Hindlimb muscle (tissue), 1 donor: ENCODE measurements around the gene EDARADD. TPM values are rescaled to one million over a fixed set of nuclear protein-coding genes. Genes with fewer than 3 reads are reported as not detected.
"Not testable (repeated sequence)": the region's sequence is repeated elsewhere in the genome, so short reads cannot be mapped to it uniquely, and the experiment has no call there.

Experiments
- DNase-seq: peaks from one replicate; pipeline ENCODE4 v3.0.0-alpha.2; 2013
- polyA plus RNA-seq: library from polyadenylated mRNA; unstranded; fragments of 120-200 nt; gene quantifications from one replicate; pipeline ENCODE4 v1.2.1, GENCODE V29; 2013; ENCODE audit not compliant: insufficient read length

Gene EDARADD
- polyA plus RNA-seq, 1 donor: 0.19 TPM

- no peak for DNase-seq
These were observed 44.5 kb downstream of the EDARADD start for GRCh38 chr1:236438614-236439013.

- no peak for DNase-seq
These were observed 46.3 kb downstream of the EDARADD start for GRCh38 chr1:236440373-236440772.

- no peak for DNase-seq
These were observed 56.7 kb downstream of the EDARADD start for GRCh38 chr1:236450779-236451178.

- DNase-seq: no peak
These were observed 57.8 kb downstream of the EDARADD start for GRCh38 chr1:236451796-236452373.

- no peak for DNase-seq
These were observed 61.2 kb downstream of the EDARADD start for GRCh38 chr1:236455243-236455642.

GRCh38 chr1:236457775-236458174 lies 63.7 kb downstream of the EDARADD start:
- DNase-seq: no peak

GRCh38 chr1:236458996-236459395 lies 64.9 kb downstream of the EDARADD start:
- DNase-seq: no peak

GRCh38 chr1:236460103-236460502 lies 66.0 kb downstream of the EDARADD start:
- DNase-seq: no peak

- DNase-seq: not testable (repeated sequence)
These were observed 70.1 kb downstream of the EDARADD start for GRCh38 chr1:236464197-236464596.

GRCh38 chr1:236465231-236465958 lies 71.3 kb downstream of the EDARADD start:
- DNase-seq: no peak

GRCh38 chr1:236465959-236466303 lies 71.8 kb downstream of the EDARADD start:
- no peak for DNase-seq

- no peak for DNase-seq
These were observed 73.2 kb downstream of the EDARADD start for GRCh38 chr1:236467327-236467641.

- no peak for DNase-seq
These were observed 74.5 kb downstream of the EDARADD start for GRCh38 chr1:236468625-236469024.

GRCh38 chr1:236469466-236469865 lies 75.4 kb downstream of the EDARADD start:
- no peak for DNase-seq

- DNase-seq: no peak
These were observed 77.0 kb downstream of the EDARADD start for GRCh38 chr1:236471096-236471495.

- DNase-seq: no peak
These were observed 77.6 kb downstream of the EDARADD start for GRCh38 chr1:236471653-236472052.

- no peak for DNase-seq
These were observed 79.0 kb downstream of the EDARADD start for GRCh38 chr1:236472850-236473788.

- DNase-seq: no peak
These were observed 81.9 kb downstream of the EDARADD start for GRCh38 chr1:236476019-236476418.

GRCh38 chr1:236480758-236481436 lies 86.8 kb downstream of the EDARADD start:
- no peak for DNase-seq

GRCh38 chr1:236484310-236484971 lies 90.4 kb downstream of the EDARADD start:
- no peak for DNase-seq

GRCh38 chr1:236486356-236487002 lies 92.4 kb downstream of the EDARADD start:
- no peak for DNase-seq

GRCh38 chr1:236489161-236489560 lies 95.1 kb downstream of the EDARADD start:
- not testable (repeated sequence) for DNase-seq
